ENCODE results near the gene TDRKH.
A peak's percentile ranks its signal among the peaks of the same experiment; 100 is the strongest.
"Not testable (repeated sequence)": the region's sequence is repeated elsewhere in the genome, so short reads cannot be mapped to it uniquely, and the experiment has no call there.

The TDRKH gene

DNA sequence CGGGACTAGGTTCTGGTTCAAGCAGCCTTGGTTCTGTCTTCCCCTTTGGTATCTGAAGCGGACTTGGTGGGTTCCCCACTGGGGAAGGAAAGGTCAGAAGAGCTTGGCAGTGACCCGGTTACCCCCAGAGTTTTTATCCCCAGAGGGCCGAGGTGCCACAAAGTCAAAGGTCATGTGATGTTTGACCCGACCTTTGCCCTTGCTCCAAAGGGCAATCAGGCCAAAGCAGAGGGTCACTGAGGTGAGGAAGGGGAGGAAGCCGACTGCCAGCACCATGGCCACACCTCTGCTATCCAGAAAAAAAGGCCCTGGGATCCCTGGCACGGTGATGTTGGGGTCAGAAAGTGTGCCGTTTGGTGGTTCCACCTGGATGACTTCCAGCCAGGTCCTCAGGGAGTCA, 10.5 kb upstream of the TDRKH start:
- no peak for DNase-seq

DNA sequence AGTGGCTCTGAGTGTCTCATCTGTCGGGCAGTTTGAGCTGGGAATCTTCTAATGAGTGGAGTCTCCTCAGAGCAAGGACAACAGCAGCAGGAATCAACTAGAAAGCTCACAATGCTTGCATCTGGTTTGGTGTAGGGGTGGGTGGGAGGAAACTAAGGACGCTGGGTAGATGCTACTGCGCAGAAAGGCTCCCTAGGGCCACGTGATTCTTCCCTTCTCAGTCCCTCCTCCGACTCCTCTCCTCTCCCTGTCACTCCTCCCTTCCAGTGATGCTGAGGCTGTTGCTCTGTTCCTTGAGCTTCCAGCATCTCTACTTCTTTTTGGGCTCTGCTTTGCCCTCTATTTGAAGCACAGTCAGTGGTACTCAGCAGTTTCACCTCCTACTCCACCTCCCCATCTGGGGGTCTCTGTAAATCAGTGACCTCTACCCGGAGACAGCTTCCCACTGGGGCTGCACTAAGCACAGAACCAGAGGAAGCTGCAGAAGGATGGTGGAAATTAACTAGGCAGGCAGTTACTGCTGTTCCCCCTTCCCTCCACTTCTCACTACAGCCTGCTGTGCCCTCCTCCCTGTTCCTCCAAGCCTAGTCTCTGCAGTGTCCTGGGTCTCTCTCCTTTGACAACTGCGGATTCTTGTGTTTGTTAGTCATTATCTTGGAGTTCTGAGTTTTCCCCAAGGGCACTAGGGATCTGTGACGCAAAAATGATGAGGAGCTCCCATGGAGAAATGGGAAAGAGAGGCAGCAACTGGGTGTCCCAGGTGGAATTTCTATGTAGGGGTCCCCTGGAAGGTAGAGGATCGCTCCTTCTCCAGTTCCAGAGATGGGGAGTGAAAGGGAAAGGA, 9.1 kb upstream of the TDRKH start:
- DNase-seq = no peak

DNA sequence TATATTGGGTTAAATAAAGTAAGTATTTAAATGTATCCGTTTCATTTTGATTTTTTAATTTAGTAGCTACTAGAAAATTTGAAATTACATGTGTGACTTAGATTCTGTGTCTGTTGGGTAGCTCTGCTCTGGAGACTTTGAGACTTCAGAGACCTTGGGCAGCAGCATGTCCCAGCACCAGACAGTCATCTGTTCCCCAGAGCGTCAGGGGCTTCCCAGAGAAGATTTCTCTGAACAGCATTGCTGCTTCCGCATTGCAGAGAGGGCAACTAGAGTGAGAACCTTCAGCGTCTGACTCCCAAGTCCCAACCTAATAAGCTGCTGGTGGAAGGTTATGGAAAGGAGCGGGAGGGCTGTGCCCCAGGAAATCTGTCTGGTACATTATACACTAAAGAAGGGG, 8.3 kb upstream of the TDRKH start:
- no peak for DNase-seq

DNA sequence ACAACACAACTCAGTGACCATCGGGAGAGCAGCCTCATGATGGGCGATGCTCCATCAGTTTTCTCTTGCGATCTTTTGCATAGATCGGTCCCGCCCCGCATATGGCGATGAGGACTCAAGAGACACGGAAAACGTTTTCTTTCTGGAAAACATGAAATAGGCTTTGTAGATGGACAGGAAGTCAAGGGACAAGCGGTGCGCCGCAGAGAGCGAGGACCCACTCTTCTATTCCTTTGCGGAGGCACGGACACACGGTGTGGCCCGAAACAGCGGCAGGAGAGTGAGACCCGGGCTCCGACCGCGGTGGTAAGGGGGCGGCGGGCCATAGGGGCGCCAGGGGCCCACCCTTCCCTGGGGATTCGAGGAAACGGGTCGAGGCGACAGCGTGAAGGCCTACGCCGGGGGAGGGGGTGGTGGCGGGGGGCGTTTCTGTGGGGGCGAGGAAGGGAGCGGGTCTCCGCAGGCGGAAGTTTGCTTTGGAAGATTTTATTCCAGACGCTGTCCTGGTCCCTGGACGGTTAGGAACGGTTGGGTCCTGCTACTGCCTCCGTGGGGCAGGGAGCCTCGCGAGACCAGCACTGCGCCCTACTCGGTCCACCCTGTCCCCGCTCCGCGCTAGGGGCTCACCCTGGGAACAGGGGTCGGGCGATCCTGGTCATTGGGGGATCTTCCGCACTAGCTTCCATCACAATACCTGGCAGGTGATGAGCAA, 796 bp upstream of the TDRKH start:
- DNase-seq = no peak

DNA sequence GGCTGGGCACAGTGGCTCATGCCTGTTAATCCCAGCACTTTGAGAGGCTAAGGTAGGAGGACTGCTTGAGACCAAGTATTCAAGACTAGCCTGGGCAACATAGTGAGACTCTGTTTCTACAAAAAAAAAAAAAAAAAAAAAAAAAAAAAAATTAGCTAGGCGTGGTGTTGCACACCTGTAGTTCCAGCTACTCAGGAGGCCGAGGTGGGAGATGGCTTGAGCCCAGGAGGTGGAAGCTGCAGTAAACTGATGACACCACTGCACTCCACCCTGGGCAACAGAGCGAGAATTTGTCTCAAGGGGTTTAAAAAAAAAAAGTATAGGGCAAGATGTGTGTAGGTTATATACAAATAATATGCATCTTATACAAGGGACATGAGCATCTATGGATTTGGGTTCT, 2.6 kb downstream of the TDRKH start:
- no peak for DNase-seq

DNA sequence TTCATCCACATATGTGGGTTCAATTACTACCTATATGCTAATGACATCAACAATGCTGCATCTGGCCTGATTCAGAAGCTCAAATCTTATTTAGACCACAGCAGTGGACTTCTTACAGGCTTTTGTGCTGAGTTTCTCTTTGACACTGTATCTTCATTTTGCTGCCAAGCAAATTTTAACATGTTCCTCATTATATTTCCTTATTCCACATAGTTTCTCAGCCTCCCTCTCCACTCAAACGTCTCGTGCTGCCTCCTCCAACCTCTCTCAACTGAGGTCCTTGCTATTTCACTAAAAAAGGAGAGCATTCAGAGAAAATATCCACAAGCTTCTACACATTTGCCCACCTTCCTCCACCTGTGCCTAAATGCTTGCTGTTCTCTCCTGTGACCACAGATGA, 6.5 kb downstream of the TDRKH start:
- DNase-seq = no peak

DNA sequence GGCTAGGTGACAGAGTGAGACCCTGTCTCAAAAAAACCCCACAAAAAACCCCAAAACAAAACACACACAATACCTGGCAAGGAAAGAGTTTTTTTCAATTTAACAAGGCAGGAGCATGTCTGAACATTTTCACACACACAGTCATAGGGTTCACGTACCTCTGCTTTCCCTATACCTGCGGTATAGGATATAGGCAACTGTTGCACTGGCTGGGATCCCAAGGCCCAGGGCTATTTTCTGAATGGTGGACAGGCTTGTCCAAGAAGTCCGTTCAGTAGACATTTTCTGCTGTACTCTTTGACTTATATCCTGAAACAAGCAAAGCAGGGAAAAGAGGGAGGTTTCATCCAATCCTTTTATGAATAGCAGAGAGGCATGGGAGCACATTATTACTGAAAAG, 7.6 kb downstream of the TDRKH start:
- DNase-seq = no peak

DNA sequence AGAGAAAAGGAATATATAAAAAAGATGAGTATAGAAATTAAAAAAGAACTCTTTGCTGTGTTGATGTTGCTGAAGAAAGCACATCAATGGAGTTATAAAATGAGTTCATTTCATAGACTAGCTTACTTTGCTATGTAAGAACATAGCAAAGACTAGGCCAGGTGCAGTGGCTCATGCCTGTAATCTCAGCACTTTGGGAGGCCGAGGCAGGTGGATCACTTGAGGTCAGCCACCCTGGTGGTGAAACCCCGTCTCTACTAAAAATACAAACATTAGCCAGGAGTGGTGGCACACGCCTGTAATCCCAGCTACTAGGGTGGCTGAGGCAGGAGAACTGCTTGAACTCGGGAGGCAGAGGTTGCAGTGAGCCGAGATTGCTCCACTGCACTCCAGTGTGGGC, 8.3 kb downstream of the TDRKH start:
- DNase-seq = not testable (repeated sequence)

DNA sequence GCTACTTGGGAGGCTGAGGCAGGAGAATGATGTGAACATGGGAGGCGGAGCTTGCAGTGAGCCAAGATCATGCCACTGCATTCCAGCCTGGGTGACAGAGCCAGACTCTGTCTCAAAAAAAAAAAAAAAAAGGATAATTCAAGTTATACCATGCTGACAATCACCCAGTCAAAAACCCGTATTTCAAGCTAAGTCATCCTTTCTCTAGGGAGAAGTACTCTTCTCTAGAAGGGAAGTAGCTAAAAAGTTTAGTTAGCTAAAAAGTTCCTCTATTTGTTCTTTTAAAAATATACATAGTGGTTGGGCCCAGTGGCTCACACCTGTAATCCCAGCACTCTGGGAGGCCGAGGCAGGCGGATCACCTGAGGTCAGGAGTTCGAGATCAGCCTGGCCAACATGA, 9.6 kb downstream of the TDRKH start:
- not testable (repeated sequence) for DNase-seq

DNA sequence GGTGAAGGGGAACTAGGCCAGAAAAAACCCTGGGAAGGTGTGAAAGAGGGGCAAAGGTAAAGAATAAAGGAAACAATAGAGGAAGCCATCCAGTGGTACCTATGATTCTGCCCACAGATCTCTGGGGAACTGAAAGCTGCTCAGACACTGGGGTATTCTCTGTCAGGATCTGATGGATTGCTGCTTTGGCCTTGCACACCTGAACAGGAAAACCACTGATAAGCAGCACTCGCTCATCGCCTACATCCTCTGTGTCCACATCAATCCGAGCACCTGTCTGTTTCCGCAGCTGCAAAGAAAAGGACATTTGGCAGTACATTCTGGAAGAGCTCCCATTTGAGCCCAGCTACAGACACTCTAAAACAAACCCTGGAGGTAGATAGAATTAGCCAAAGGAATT, 10.4 kb downstream of the TDRKH start:
- DNase-seq = no peak

DNA sequence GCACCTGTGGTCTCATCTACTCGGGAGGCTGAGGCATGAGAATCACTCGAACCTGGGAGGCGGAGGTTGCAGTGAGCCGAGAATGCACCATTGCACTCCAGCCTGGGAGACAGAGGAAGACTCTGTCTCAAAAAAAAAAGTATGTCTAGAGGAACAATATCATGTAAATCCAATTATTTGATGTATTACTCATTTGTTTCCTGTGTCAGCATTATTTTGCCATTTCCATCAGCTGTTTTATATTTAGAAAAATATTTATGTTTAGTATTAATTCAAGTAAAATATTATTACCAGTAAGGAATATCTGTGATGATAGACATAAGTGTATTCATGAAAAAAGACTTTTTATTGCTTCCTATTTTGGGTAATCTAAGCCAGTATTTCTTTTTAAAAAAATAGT, 13.0 kb downstream of the TDRKH start:
- DNase-seq = no peak

DNA sequence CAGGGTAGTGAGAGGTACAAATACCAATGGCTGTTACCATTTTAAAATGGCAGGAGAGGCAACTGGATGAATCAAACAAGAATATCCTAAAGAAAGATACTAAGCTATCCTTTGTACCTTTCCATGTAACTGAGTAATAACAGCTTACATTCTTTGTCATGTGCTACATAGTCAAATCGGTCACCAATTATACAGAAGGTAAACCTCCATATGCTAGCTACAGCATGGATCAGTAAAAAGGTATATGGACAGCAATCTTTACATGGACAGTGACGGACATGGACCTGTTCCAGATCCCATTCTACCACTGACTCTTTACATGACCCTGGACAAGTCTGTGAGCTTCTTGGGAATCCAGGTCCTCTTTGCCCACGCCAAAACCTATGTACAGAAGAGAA, 13.6 kb downstream of the TDRKH start:
- no peak for DNase-seq

DNA sequence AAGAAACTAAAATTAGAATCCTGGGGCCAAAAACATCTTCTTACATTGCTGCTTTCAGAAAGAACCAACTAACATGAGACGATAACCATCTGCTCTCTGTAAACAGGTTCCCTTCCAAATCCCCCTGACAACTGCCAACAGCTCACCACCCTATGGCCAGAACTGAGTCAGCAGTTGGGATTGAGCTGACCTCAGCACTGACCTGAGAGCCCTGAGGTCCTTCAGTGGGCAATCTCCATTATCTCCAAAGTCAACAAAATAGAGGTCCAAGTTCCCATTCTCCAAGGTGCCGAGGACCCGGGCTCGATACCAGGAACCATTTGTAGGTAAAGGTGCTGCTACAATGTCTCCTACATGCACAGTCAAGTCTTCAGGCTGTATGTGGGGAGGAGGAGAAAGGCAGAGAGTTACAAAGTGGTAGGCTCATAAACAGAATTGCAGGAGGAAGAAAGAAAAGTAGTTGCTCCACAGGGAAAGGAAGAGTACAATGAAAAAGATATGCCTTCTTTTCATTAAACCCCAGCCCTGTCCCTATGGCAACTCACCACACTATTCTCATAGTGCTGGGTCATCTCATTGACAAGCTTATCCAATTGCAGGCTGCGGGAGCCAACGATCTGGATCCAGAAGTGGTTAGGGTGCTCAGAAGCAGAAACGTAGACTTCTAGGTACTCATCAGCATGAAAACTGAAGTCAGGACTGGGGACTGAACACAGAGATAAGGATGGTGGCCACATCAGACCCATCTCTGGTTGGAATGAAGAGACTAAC, 14.2 kb downstream of the TDRKH start:
- DNase-seq = no peak

DNA sequence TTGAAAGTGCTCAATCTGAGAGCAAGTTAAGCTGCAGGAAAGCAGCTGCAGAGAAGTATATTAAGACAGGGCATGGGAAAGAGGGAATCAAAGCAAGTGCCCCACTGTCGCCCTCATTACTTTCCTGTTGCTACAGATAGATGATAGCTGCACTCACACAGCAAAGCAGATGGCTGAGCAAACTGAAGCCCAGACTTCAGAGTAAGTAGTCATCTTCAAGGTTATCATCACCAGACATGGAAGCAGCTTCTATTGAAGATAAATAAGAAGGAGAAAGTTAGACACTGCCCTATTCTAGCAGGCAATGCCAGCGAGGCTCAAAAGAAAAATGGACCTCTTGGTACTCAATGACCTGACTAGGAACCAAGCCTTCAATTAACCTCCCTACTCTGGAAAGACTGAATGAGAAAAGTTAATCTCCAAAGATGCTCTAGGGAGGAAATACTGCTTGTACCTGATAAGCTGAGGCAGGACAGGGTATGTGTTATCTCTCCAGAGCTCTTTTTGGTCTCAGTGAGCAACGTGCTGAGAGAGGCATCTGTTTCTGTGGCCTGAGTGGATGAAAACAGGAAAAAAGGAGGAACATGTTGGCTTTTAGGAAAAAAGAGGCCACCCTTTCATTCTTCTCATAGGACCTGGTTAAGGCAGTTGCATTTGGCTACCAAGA, 15.9 kb downstream of the TDRKH start:
- DNase-seq = no peak

DNA sequence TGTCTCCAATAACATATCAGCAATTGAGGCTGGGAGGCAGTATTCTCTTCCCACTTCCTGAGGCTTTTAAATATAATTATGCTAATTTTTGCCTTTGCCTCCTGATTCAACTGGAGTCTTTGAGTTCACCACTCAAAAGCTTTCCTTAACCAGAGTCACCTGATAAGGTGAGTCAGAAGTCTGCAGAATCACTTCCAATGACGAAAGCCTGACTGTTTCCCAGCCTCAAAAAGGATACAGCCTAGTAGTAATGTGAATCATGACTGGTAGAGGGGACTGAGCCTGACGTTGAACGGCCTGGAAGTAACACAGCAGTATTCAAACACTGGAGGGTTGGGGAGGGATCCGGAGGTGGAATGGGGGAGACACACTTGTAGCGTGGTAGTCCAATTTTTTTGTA, 16.6 kb downstream of the TDRKH start:
- DNase-seq = no peak

DNA sequence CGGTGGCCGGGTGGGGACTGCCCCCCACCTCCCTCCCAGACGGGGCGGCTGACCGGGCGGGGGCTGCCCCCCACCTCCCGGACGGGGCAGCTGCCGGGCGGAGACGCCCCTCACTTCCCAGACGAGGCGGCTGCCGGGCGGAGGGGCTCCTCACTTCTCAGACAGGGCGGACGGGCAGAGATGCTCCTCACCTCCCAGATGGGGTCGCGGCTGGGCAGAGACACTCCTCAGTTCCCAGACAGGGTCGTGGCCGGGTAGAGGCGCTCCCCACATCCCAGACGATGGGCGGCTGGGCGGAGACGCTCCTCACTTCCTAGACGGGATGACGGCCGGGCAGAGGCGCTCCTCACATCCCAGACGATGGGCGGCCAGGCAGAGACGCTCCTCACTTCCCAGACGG, 21.0 kb downstream of the TDRKH start:
- not testable (repeated sequence) for DNase-seq

DNA sequence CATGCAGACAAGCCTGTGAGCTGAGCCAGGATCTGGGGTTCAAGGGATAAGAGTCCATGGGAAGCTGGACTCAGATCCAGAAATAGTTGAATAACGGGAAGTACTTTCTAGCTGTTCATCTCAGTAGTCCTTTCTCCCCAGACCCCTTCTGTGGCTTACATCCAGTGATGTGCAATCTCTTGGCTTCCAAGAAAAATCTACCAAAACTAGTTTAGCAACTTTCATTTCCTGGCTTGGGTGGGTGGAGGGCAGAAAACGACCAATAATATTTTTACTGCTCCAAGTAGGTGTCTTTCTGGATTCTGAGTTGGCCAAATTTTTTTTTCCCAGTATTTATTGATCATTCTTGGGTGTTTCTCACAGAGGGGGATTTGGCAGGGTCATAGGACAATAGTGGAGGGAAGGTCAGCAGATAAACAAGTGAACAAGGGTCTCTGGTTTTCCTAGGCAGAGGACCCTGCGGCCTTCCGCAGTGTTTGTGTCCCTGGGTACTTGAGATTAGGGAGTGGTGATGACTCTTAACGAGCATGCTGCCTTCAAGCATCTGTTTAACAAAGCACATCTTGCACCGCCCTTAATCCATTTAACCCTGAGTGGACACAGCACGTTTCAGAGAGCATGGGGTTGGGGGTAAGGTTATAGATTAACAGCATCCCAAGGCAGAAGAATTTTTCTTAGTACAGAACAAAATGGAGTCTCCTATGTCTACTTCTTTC, 21.8 kb downstream of the TDRKH start:
- DNase-seq = not testable (repeated sequence)

DNA sequence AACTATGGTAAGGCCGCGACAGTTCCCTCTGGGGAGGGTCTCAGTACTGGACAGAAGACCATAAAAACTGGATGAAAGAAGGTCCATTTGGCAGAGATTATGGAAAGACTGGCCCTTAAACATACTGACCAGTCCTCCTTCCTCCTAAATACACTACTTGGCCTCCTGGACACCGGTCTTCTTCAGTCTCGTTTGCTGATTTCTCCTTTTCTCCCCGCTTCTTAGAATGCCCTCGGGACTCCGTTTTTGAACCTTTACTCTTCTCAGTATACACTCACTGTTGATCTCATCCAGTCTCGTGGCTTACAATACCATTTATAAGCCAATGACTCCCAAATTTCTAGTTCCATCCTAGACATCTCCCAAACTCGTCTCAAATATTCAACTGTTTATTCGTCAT, 26.3 kb downstream of the TDRKH start:
- DNase-seq = no peak

DNA sequence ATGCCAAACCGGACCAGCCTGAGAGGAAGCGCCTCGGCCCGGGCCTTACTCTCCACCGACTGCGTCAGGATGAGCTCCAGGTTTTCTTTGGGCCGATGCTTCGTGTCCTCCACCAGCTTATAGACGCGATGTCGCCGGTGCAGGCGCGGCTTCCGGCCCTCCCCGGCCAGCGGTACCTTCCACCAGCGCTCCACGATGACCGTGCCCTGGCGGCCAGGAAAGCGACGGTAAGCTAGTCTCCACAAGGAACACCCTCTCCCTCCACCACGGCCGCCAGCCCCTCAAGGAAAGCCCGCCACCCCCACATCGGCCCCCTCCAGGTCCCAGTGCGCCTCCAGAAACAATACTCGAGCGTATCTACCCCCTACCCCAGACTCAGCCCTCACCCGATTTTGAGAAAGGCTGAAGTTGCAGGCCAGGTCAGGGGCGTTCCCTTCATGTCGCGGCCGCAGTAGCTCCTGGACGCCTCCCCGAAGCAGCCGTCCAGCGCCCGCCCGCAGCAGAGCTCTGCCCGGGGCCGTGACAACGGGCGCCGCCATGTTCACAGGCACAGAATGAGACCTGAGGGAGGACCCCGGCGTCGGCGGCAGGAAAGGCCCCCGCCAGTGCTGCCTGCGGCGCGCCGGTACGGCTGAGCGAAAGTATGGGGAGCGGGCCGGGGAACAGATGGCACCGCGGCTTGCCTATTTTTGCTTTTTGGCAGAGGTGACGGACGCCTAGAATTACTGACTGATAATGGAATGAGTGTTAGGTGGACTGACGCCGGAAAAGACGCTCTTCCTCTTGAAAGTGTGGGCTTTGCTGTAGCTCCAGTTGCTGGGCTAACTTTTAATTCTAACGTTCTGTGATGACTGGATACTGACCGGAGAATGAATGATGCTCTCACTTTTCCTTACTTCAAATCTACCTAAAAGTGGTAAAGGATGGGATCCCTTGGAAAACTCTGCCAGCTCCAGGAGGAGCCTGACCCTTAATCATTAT, 27.1 kb downstream of the TDRKH start, which contains the start of gene MRPL9:
TSS of gene MRPL9 (minus strand) at position 556 of the 981 bp plus-strand sequence. CDS start at position 539, 17 bp downstream.
- DNase-seq = peak; percentile 76

DNA sequence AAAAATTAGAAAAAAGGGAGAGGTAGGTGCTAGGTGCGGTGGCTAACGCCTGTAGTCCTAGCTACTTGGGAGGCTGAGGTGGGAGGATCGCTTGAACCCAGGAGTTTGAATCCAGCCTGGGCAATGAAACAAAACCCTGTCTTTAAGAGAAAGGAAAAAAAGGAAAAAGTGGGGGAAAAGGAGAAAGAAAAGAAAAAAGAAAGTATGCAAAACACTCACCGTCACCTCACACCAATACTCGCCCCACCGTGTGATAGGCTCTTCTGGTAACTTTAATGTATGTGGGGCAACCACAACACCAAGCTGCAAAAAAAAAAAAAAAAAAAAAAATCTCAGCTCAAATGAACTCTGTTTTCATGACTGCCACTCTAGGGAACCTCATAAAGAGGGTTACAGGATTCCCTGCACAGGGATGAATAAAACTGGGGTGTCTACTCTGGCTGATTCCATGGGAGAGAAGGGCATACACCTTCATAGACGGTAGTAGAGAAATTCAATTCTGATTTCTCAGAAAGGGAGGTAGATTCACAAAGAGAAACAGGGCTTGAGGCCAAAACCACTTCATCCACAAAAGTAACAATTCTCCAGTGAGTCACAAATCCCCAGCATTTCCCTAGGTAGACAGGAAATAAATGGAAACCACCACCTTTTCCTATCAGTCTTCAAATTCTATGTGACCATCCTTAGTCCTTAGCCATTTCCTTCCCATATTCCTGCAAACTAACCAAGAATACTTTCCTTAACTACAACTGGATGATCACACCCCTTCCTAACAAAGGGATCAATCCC, 29.5 kb downstream of the TDRKH start:
- no peak for DNase-seq

All from activated CD4-positive, alpha-beta T cell treated with anti-CD3 and anti-CD28 coated beads for 1 hour (primary cell).